B cell (primary cell): Measurements from ENCODE around the gene USH1G. TPM values are rescaled to one million over a fixed set of nuclear protein-coding genes. Genes with fewer than 3 reads are reported as not detected.

Experiments used
- ATAC-seq: fragments of 200-7000 bp; cut with Tn5 transposase; one replicate; pipeline ENCODE4 v1.10.0; 2021; ENCODE audit warnings: low read depth, mild to moderate bottlenecking, moderate number of reproducible peaks, moderate library complexity
- CTCF ChIA-PET: fragments of 350-600 bp; sonication (Branson Sonifier 250); formaldehyde crosslinking; loops from one replicate; lab custom pipeline; 2021; ENCODE audit warnings: antibody characterized with exemption, inconsistent platforms; lab: Charles Lee
- POLR2A ChIA-PET: fragments of 350-600 bp; sonication (Branson Sonifier 250); formaldehyde crosslinking; loops from one replicate; lab custom pipeline; 2021; ENCODE audit warnings: antibody characterized with exemption; lab: Charles Lee
- DNase-seq: peaks from one replicate; pipeline ENCODE4 v3.0.0; 2013
- H2AFZ ChIP-seq: 2 replicates; pipeline ENCODE4 v1.6.1; 2012; ENCODE audit warnings: mild to moderate bottlenecking, low read depth, low read length; ENCODE audit not compliant: insufficient read depth, poor library complexity, severe bottlenecking
- H3K27ac ChIP-seq, 2 donors: 1 replicate in 1 of 2; 2 replicates in 1 of 2; pipeline ENCODE4 v1.5.1; 2012 to 2013; ENCODE audit warnings: low read length in 2 of 2, mild to moderate bottlenecking in 2 of 2, moderate library complexity in 1 of 2
- H3K27me3 ChIP-seq, 4 experiments: fragments of 200-600 bp in 1 of 4; sonication (generic) in 1 of 4; replicated peaks in 1 of 4; 1 replicate in 2 of 4; 2 replicates in 2 of 4; pipeline versions ENCODE4 v1.6.1 to v1.7.0; 2013 to 2016; ENCODE audit warnings: low read length in 3 of 4, mild to moderate bottlenecking in 2 of 4, mixed read lengths in 1 of 4, moderate library complexity in 1 of 4; ENCODE audit not compliant: insufficient read depth in 4 of 4, control insufficient read depth in 3 of 4; ENCODE audit errors: control extremely low read depth in 1 of 4
- H3K36me3 ChIP-seq, 2 experiments: replicated peaks in 1 of 2; 1 replicate in 1 of 2; 2 replicates in 1 of 2; pipeline versions ENCODE4 v1.6.1 to v1.7.1; 2013; ENCODE audit warnings: low read length in 1 of 2; ENCODE audit not compliant: insufficient read depth in 2 of 2, control insufficient read depth in 1 of 2; ENCODE audit errors: control extremely low read depth in 1 of 2, extremely low read depth in 1 of 2
- H3K4me1 ChIP-seq, 2 donors: fragments of 200-600 bp in 1 of 2; sonication (generic) in 1 of 2; 1 replicate in 1 of 2; 2 replicates in 1 of 2; pipeline versions ENCODE4 v1.5.1 to v1.6.1; 2013 to 2017; ENCODE audit warnings: low read length in 2 of 2; ENCODE audit not compliant: control insufficient read depth in 2 of 2, insufficient read depth in 2 of 2
- H3K4me2 ChIP-seq: replicated peaks from 2 replicates; pipeline ENCODE3; 2012; ENCODE audit warnings: mild to moderate bottlenecking, low read depth, low read length; ENCODE audit not compliant: poor library complexity, severe bottlenecking
- H3K4me3 ChIP-seq, 5 experiments: fragments of 200-600 bp in 1 of 5; sonication (generic) in 1 of 5; 1 replicate in 3 of 5; 2 replicates in 2 of 5; pipeline versions ENCODE4 v1.5.1 to v1.7.0; 2011 to 2016; ENCODE audit warnings: low read length in 4 of 5, mild to moderate bottlenecking in 4 of 5, low read depth in 2 of 5, control low read depth in 1 of 5, moderate library complexity in 1 of 5; ENCODE audit not compliant: insufficient read depth in 1 of 5; ENCODE audit errors: control extremely low read depth in 1 of 5, extremely low read depth in 1 of 5
- H3K79me2 ChIP-seq: fragments of 200-600 bp; sonication (generic); one replicate; pipeline ENCODE4 v1.6.0; 2016; ENCODE audit warnings: low read length; ENCODE audit not compliant: control insufficient read depth, insufficient read depth
- H3K9ac ChIP-seq: fragments of 200-600 bp; sonication (generic); 2 replicates; pipeline ENCODE4 v1.6.1; 2017; ENCODE audit warnings: mild to moderate bottlenecking, low read length, moderate library complexity
- H3K9me3 ChIP-seq, 3 donors: one replicate each; pipeline versions ENCODE4 v1.6.1 to v1.7.1; 2013; ENCODE audit warnings: low read length in 2 of 3; ENCODE audit not compliant: control insufficient read depth in 2 of 3, insufficient read depth in 1 of 3; ENCODE audit errors: control extremely low read depth in 1 of 3
- H4K20me1 ChIP-seq: 2 replicates; pipeline ENCODE4 v1.6.0; 2012; ENCODE audit warnings: mild to moderate bottlenecking, low read length; ENCODE audit not compliant: insufficient read depth, control insufficient read depth, poor library complexity, severe bottlenecking
- H3K27ac Mint-ChIP-seq: one replicate; pipeline ENCODE4 v1.8.0; 2021; ENCODE audit warnings: mixed read lengths
- H3K27me3 Mint-ChIP-seq: one replicate; pipeline ENCODE4 v1.8.0; 2021; ENCODE audit warnings: mixed read lengths
- H3K4me1 Mint-ChIP-seq: one replicate; pipeline ENCODE4 v1.8.0; 2021; ENCODE audit warnings: mixed read lengths
- H3K4me3 Mint-ChIP-seq: one replicate; pipeline ENCODE4 v1.8.0; 2021; ENCODE audit warnings: mixed read lengths
- H3K9me3 Mint-ChIP-seq: one replicate; pipeline ENCODE4 v1.8.0; 2022; ENCODE audit warnings: mixed read lengths; ENCODE audit not compliant: insufficient read depth
- CTCF ChIP-seq: fragments of 200-600 bp; IDR thresholded peaks from one replicate; pipeline ENCODE4 v1.8.0; 2022; ENCODE audit warnings: antibody characterized with exemption, mild to moderate bottlenecking
- EZH2 ChIP-seq: IDR thresholded peaks from 2 replicates; pipeline ENCODE4 v1.6.1; 2012; ENCODE audit warnings: borderline replicate concordance, low read depth, mild to moderate bottlenecking, moderate library complexity, low read length; ENCODE audit not compliant: insufficient read depth, poor library complexity, severe bottlenecking
- WGBS: methylation state at CpG from one replicate; pipeline ENCODE4 v1.1.5; 2013; ENCODE audit warnings: missing lambda C conversion rate; ENCODE audit not compliant: insufficient coverage; 5-methylcytosine and 5-hydroxymethylcytosine counted together
- intact Hi-C: fragments of 100-400 bp; cut with micrococcal nuclease; formaldehyde crosslinking; loops from one replicate; pipeline ENCODE4 v1.10.0; 2022
- polyA plus RNA-seq: library from polyadenylated mRNA; depleted of rRNA; stranded (reverse); fragments of >200 nt; gene quantifications from 2 replicates; pipeline ENCODE4 v1.2.3, GENCODE V29; 2012
- total RNA-seq, 2 donors: library from RNA; stranded (reverse); fragments of 120-200 nt in 1 of 2; gene quantifications; 1 replicate in 1 of 2; 2 replicates in 1 of 2; pipeline versions ENCODE4 v1.2.3 to v1.2.4, GENCODE V29; 2013 to 2022

USH1G gene
- total and polyA plus RNA-seq, 2 donors (not counting 1 experiment from before 2014, with no cell fraction given): not detected

GRCh38 chr17:74875977-74876593, 47.0 kb downstream of the USH1G start:
- H3K27me3 ChIP-seq: no peaks in the 10 kb centered on the region
- no peak overlapping the region for H3K4me3 ChIP-seq
- H3K4me1 Mint-ChIP-seq: peaks cover 12% of the 10 kb centered on the region
- TF ChIP-seq EZH2 (no peak), CTCF (no peak)
- H3K9ac ChIP-seq: no peak overlapping the region
- ChIA-PET CTCF (interaction anchor here (1.7 to 6.2 kb wide), 2 partner anchors 15 to 82 kb away, joined by 4 to 54 read pairs; partner anchors contain the start of gene GRIN2C), POLR2A (no interaction called here)
- ATAC-seq: no peak
- H3K4me2 ChIP-seq: no peak overlapping the region
- H2AFZ ChIP-seq: no peak overlapping the region
- peaks cover 8% of the 10 kb centered on the region for H3K79me2 ChIP-seq
- H3K4me3 Mint-ChIP-seq: no peak overlapping the region
- WGBS: 90% methylated on average over 6 of the region's 6 CpGs
- H3K27me3 Mint-ChIP-seq: peaks cover 4% of the 10 kb centered on the region
- no peak overlapping the region for H3K27ac ChIP-seq
- H3K4me1 ChIP-seq: peaks cover 12 to 15% of the 10 kb centered on the region in 2 donors
- intact Hi-C loops: no loop called here
- H3K36me3 ChIP-seq: no peaks in the 10 kb centered on the region
- no peaks in the 10 kb centered on the region for H3K9me3 ChIP-seq
- H3K27ac Mint-ChIP-seq: no peak overlapping the region
- no peaks in the 10 kb centered on the region for H3K9me3 Mint-ChIP-seq
- H4K20me1 ChIP-seq: no peaks in the 10 kb centered on the region
- no peak for DNase-seq

- Histone ChIP-seq H3K9ac (no peak overlapping the region), H3K9me3 (no peaks in the 10 kb centered on the region), H2AFZ (no peak overlapping the region), H3K79me2 (peaks cover 8% of the 10 kb centered on the region), H3K4me1 (peaks cover 12 to 15% of the 10 kb centered on the region in 2 donors), H3K4me3 (no peak overlapping the region), H3K27me3 (no peaks in the 10 kb centered on the region), H4K20me1 (no peaks in the 10 kb centered on the region), H3K36me3 (no peaks in the 10 kb centered on the region), H3K4me2 (no peak overlapping the region), H3K27ac (no peak overlapping the region)
- POLR2A ChIA-PET: no interaction called here
- ATAC-seq: no peak
- TF ChIP-seq CTCF (no peak), EZH2 (no peak)
- intact Hi-C loops: no loop called here
- 86% methylated on average over 2 of the region's 5 CpGs for WGBS
- Mint-ChIP-seq H3K4me3 (peak overlapping the region; percentile 7), H3K9me3 (no peaks in the 10 kb centered on the region), H3K27me3 (peaks cover 4% of the 10 kb centered on the region), H3K4me1 (peaks cover 12% of the 10 kb centered on the region), H3K27ac (no peak overlapping the region)
- DNase-seq: no peak
- CTCF ChIA-PET: interaction anchor here (1.6 to 6.2 kb wide), 3 partner anchors 14 to 218 kb away, joined by 4 to 54 read pairs (median 5); partner anchors contain the start of gene GRIN2C
Measured at GRCh38 chr17:74875155-74875976, 47.7 kb downstream of the USH1G start.
